ENCODE results near the gene GNAI3. TPM values are rescaled to one million over a fixed set of nuclear protein-coding genes. Genes with fewer than 3 reads are reported as not detected.

Gene GNAI3
- total RNA-seq, 2 experiments from 2014 or later: 9.4 to 9.6 TPM

- no peak overlapping the region for H3K4me3 Mint-ChIP-seq
- H3K27ac Mint-ChIP-seq: no peak overlapping the region
- H3K4me1 Mint-ChIP-seq: peaks cover 33% of the 10 kb centered on the region
- POLR2A ChIA-PET: interaction anchor here (2.5 kb wide), 1 partner anchor 11 kb away, joined by 26 read pairs; the partner anchor contains the start of gene GNAI3
- DNase-seq: no peak
- H3K27me3 Mint-ChIP-seq: no peaks in the 10 kb centered on the region
- no peaks in the 10 kb centered on the region for H3K9me3 Mint-ChIP-seq
- CTCF ChIA-PET: interaction anchor here (1.0 to 2.5 kb wide), 6 partner anchors 11 to 86 kb away, joined by 4 to 17 read pairs (median 5); partner anchors contain the start of gene GNAI3
- H3K36me3 Mint-ChIP-seq (ENCODE audit: low read depth): peaks cover 14% of the 10 kb centered on the region
These were observed 11.6 kb downstream of the GNAI3 start for GRCh38 chr1:109559995-109560394.

DNA sequence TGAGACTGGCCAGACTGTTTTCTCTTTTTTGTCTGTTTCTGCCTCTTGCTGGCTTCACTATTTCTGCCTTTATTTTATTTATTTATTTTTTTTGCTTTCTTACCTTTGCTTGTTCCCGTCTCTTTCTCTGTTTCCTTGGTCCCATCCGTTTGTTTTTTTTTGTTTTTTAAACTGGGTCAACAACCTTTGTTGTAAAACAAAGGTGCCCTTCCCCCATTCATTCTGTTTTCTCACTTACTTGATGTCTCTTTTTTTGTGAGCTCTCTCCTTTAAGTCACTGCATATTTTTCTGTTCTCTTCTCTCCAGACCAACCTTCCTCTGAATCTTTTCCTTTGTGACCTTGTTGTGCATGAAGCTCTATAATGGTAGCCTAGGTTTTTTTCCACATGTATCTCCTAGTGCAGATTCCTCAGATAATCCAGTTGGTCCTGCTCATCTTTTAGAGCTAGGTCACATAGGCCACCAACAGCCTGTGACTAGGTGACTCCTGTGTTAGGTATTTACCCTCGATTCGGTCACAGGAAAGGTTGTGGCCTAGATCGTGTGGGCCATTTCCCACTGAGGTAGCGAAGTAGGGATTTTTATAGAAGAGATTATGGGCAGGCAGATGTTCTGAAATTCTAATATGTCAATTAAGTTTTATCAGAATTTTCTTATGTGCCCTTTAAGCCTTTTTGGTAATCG is 15.9 kb downstream of the GNAI3 start:
- H3K27me3 Mint-ChIP-seq: no peaks in the 10 kb centered on the region
- DNase-seq: no peak
- CTCF ChIA-PET: interaction anchor here (0.7 to 1.5 kb wide), 3 partner anchors 16 to 416 kb away, joined by 3 read pairs; no protein-coding TSS in a partner anchor
- no peak overlapping the region for H3K27ac Mint-ChIP-seq
- no peaks in the 10 kb centered on the region for H3K9me3 Mint-ChIP-seq
- H3K4me1 Mint-ChIP-seq: peaks cover 29% of the 10 kb centered on the region
- H3K36me3 Mint-ChIP-seq (ENCODE audit: low read depth): peaks cover 10% of the 10 kb centered on the region
- POLR2A ChIA-PET: interaction anchor here (0.7 to 1.3 kb wide), 3 partner anchors 15 to 16 kb away, joined by 3 to 5 read pairs (median 4); partner anchors contain the start of gene GNAI3
- no peak overlapping the region for H3K4me3 Mint-ChIP-seq

- Mint-ChIP-seq H3K4me1 (peaks cover 24% of the 10 kb centered on the region), H3K27me3 (no peaks in the 10 kb centered on the region), H3K9me3 (no peaks in the 10 kb centered on the region), H3K36me3 (ENCODE audit: low read depth) (peaks cover 8% of the 10 kb centered on the region), H3K4me3 (no peak overlapping the region), H3K27ac (no peak overlapping the region)
- CTCF ChIA-PET: interaction anchor here (0.8 to 1.2 kb wide), 2 partner anchors 17 to 33 kb away, joined by 3 to 4 read pairs; partner anchors contain the start of gene GNAI3
- POLR2A ChIA-PET: interaction anchor here (0.7 to 1.3 kb wide), 3 partner anchors 14 to 17 kb away, joined by 3 to 5 read pairs (median 4); partner anchors contain the start of gene GNAI3
- no peak for DNase-seq
These were observed 16.8 kb downstream of the GNAI3 start for GRCh38 chr1:109565241-109565640.

DNA sequence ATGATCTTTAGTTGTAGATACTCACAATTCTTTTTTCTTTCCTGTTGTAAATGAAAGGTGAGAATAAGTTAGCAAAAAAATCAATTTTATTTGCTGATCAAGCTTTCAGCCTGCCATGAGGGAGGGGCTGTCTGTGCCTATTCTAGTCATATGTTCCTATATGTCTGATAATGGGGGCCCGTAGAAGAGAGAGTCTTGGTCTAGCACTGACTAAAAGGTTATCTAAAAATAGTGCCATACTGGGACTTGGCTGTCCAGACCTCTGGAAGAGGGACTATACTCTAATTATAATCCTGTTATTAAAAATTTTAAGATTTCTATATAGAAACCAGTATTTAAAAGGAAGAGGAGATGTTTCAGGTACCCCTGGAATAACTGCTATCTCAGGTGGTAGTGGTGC is 18.6 kb downstream of the GNAI3 start:
- Mint-ChIP-seq H3K4me1 (peaks cover 18% of the 10 kb centered on the region), H3K27ac (no peak overlapping the region), H3K9me3 (no peaks in the 10 kb centered on the region), H3K27me3 (no peaks in the 10 kb centered on the region), H3K4me3 (no peak overlapping the region), H3K36me3 (ENCODE audit: low read depth) (peaks cover 8% of the 10 kb centered on the region)
- POLR2A ChIA-PET: interaction anchor here (1.3 kb wide), 1 partner anchor 19 kb away, joined by 3 read pairs; the partner anchor contains the start of gene GNAI3
- no peak for DNase-seq
- CTCF ChIA-PET: interaction anchor here (1.6 kb wide), 1 partner anchor 35 kb away, joined by 5 read pairs; no protein-coding TSS in a partner anchor

- Mint-ChIP-seq H3K4me3 (no peak overlapping the region), H3K27ac (no peak overlapping the region), H3K9me3 (no peaks in the 10 kb centered on the region), H3K36me3 (ENCODE audit: low read depth) (peaks cover 8% of the 10 kb centered on the region), H3K27me3 (no peaks in the 10 kb centered on the region), H3K4me1 (peaks cover 24% of the 10 kb centered on the region)
- POLR2A ChIA-PET: interaction anchor here (1.3 to 2.3 kb wide), 2 partner anchors 20 kb away, joined by 3 to 11 read pairs; partner anchors contain the start of gene GNAI3
- no peak for DNase-seq
- CTCF ChIA-PET: interaction anchor here (1.6 to 2.9 kb wide), 3 partner anchors 19 to 72 kb away, joined by 5 to 12 read pairs (median 8); partner anchors contain the start of gene GNAI3
These were observed 19.7 kb downstream of the GNAI3 start for GRCh38 chr1:109567877-109568672.

DNA sequence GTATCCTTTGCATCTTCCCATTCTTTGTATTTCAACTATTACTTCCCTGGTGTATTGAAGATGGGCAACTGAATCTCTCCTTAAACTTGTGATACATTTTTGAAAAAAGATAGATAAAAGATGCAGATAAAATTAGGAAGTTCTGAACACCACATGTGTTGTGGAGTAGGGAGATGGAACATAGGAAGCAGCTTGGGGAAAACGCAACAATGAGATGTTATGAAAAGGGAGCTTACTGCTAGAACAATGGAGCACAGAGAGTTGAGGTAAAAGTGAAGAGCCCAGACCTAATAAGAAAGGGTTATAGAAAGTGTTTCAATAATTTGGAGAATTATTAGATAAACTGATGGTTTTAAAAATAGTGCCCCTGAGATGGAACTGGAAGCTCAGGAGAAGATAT is 20.9 kb downstream of the GNAI3 start:
- no peak for DNase-seq
- Mint-ChIP-seq H3K27me3 (no peaks in the 10 kb centered on the region), H3K4me1 (peaks cover 19% of the 10 kb centered on the region), H3K36me3 (ENCODE audit: low read depth) (peaks cover 8% of the 10 kb centered on the region), H3K4me3 (no peak overlapping the region), H3K27ac (no peak overlapping the region), H3K9me3 (no peaks in the 10 kb centered on the region)
- ChIA-PET CTCF (interaction anchor here (1.7 to 2.9 kb wide), 3 partner anchors 16 to 71 kb away, joined by 3 to 12 read pairs (median 8); partner anchors contain the start of gene GNAI3), POLR2A (interaction anchor here (1.7 to 2.3 kb wide), 2 partner anchors 20 to 21 kb away, joined by 4 to 11 read pairs; partner anchors contain the start of gene GNAI3)

DNA sequence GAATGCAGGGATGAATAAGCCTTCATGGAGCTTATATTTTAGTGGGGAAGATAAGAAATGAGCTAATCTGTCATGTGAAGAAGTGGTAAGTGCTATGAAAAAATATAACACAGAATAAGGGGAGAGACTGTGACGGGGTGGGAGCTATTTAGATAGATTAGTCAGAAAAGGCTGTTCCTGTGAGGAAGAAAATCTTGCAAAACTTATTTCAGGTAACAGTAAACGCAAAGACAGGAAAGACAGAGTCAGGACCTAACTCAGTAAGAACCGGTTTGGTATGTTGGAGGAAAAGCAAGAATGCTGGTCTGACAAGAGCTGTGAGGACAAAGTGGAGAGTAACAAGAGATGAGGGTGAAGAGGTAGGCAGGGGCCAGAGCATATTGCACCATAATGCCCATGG is 22.0 kb downstream of the GNAI3 start:
- Mint-ChIP-seq H3K27me3 (no peaks in the 10 kb centered on the region), H3K4me3 (no peak overlapping the region), H3K27ac (no peak overlapping the region), H3K36me3 (ENCODE audit: low read depth) (peaks cover 10% of the 10 kb centered on the region), H3K9me3 (no peaks in the 10 kb centered on the region), H3K4me1 (peaks cover 16% of the 10 kb centered on the region)
- no peak for DNase-seq
- ChIA-PET POLR2A (interaction anchor here (1.7 to 2.3 kb wide), 2 partner anchors 21 to 22 kb away, joined by 4 to 11 read pairs; partner anchors contain the start of gene GNAI3), CTCF (interaction anchor here (1.1 to 2.9 kb wide), 4 partner anchors 15 to 73 kb away, joined by 3 to 12 read pairs (median 6); partner anchors contain the start of gene GNAI3)

DNA sequence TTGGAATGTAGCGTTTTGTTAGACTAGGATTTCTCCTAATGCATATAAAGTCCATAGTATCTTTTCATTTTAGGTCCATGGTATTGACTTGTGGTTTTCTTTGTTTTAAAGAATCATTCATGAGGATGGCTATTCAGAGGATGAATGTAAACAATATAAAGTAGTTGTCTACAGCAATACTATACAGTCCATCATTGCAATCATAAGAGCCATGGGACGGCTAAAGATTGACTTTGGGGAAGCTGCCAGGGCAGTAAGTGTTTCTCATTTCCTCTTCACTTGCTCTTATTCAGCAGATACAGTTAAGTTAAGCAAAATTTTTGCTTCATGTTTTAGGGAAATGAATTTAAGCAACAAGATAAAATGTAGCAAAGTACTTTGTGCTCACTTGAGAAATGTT is 25.4 kb downstream of the GNAI3 start:
- H3K27me3 Mint-ChIP-seq: no peaks in the 10 kb centered on the region
- H3K4me3 Mint-ChIP-seq: no peak overlapping the region
- H3K9me3 Mint-ChIP-seq: no peaks in the 10 kb centered on the region
- H3K4me1 Mint-ChIP-seq: peaks cover 11% of the 10 kb centered on the region
- POLR2A ChIA-PET: interaction anchor here (2.7 kb wide), 1 partner anchor 25 kb away, joined by 11 read pairs; the partner anchor contains the start of gene GNAI3
- CTCF ChIA-PET: no interaction called here
- no peak overlapping the region for H3K27ac Mint-ChIP-seq
- H3K36me3 Mint-ChIP-seq (ENCODE audit: low read depth): peaks cover 21% of the 10 kb centered on the region
- no peak for DNase-seq

- Mint-ChIP-seq H3K9me3 (no peaks in the 10 kb centered on the region), H3K4me1 (peaks cover 3% of the 10 kb centered on the region), H3K27me3 (no peaks in the 10 kb centered on the region), H3K27ac (no peak overlapping the region), H3K36me3 (ENCODE audit: low read depth) (peaks cover 54% of the 10 kb centered on the region), H3K4me3 (no peak overlapping the region)
- no peak for DNase-seq
- POLR2A ChIA-PET: interaction anchor here (1.2 kb wide), 1 partner anchor 30 kb away, joined by 4 read pairs; no protein-coding TSS in a partner anchor
- CTCF ChIA-PET: interaction anchor here (1.0 kb wide), 1 partner anchor 61 kb away, joined by 3 read pairs; no protein-coding TSS in a partner anchor
These were observed 30.6 kb downstream of the GNAI3 start for GRCh38 chr1:109578947-109579443.

DNA sequence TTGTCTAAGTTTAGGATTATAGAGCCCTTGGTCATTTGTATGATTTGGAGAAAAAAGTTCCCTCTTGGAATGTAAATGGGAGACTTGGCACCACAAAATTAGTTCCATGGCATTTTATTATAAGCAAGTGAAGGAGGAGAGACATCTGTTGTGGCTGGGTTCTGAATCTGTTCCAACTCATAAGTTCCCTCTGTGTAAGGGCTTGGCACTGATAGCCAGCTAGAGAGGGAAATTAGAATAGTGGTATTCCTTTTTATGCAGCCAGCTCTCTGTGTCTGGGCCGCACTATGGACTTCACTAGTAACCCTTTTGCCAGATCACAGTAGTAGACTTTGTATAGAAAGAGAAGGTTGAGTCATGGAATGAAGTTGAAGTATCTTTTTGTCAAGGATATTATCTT is 31.1 kb downstream of the GNAI3 start:
- no peak for DNase-seq
- ChIA-PET CTCF (interaction anchor here (1.0 to 1.1 kb wide), 2 partner anchors 60 to 405 kb away, joined by 3 read pairs; partner anchors contain the start of gene AHCYL1), POLR2A (interaction anchor here (0.9 to 1.6 kb wide), 2 partner anchors 15 to 30 kb away, joined by 3 to 6 read pairs; no protein-coding TSS in a partner anchor)
- Mint-ChIP-seq H3K4me1 (peaks cover 3% of the 10 kb centered on the region), H3K27ac (no peak overlapping the region), H3K36me3 (ENCODE audit: low read depth) (peaks cover 55% of the 10 kb centered on the region), H3K4me3 (no peak overlapping the region), H3K27me3 (no peaks in the 10 kb centered on the region), H3K9me3 (no peaks in the 10 kb centered on the region)

- POLR2A ChIA-PET: interaction anchor here (1.3 kb wide), 1 partner anchor 31 kb away, joined by 3 read pairs; no protein-coding TSS in a partner anchor
- H3K36me3 Mint-ChIP-seq (ENCODE audit: low read depth): peaks cover 62% of the 10 kb centered on the region
These were observed 33.6 kb downstream of the GNAI3 start for GRCh38 chr1:109582021-109582420.

GRCh38 chr1:109584766-109585165 is 36.4 kb downstream of the GNAI3 start:
- H3K4me3 Mint-ChIP-seq: no peak overlapping the region
- no peaks in the 10 kb centered on the region for H3K4me1 Mint-ChIP-seq
- H3K9me3 Mint-ChIP-seq: no peaks in the 10 kb centered on the region
- no peak for DNase-seq
- no peak overlapping the region for H3K27ac Mint-ChIP-seq
- POLR2A ChIA-PET: no interaction called here
- H3K27me3 Mint-ChIP-seq: no peaks in the 10 kb centered on the region
- H3K36me3 Mint-ChIP-seq (ENCODE audit: low read depth): peaks cover 72% of the 10 kb centered on the region
- CTCF ChIA-PET: interaction anchor here (1.7 kb wide), 1 partner anchor 56 kb away, joined by 5 read pairs; no protein-coding TSS in a partner anchor

More at GRCh38 chr1:109582021-109582420, 33.6 kb downstream of the GNAI3 start:
- no peak for DNase-seq
- no peak overlapping the region for H3K27ac Mint-ChIP-seq
- H3K4me3 Mint-ChIP-seq: no peak overlapping the region
- no peaks in the 10 kb centered on the region for H3K9me3 Mint-ChIP-seq
- no peaks in the 10 kb centered on the region for H3K27me3 Mint-ChIP-seq
- peaks cover 3% of the 10 kb centered on the region for H3K4me1 Mint-ChIP-seq
- CTCF ChIA-PET: no interaction called here

Measured in activated CD4-positive, alpha-beta memory T cell treated with anti-CD3 and anti-CD28 coated beads, Interleukin-2, amount 10 ng/mL, durations not matched to agents 7 days and 5 days (primary cell).